Measurements from ENCODE around the gene KIF11. TPM values are rescaled to one million over a fixed set of nuclear protein-coding genes. Genes with fewer than 3 reads are reported as not detected.

KIF11 gene
- polyA plus RNA-seq, 1 donor = 11.5 TPM

Other genes with a start within 250 kb of the KIF11 start
- gene IDE, start 19.0 kb upstream of the KIF11 start, polyA plus RNA-seq (ENCODE audit: insufficient read length) = 15.0 TPM
- 8.1 TPM for gene HHEX, start 96.8 kb downstream of the KIF11 start, polyA plus RNA-seq (ENCODE audit: insufficient read length)